Choroid plexus epithelial cell (primary cell): ENCODE results near the gene RAB31.

Experiments used
- DNase-seq: peaks from one replicate; pipeline ENCODE4 v3.0.0-alpha.2; 2010; ENCODE audit warnings: low read depth
- H3K4me3 ChIP-seq: 2 replicates; pipeline ENCODE4 v1.5.1; 2011; ENCODE audit warnings: low read depth, mild to moderate bottlenecking, control low read depth, low read length, moderate library complexity
- CTCF ChIP-seq: conservative IDR thresholded peaks from 2 replicates; pipeline ENCODE4 v1.5.1; 2011; ENCODE audit warnings: low read depth, mild to moderate bottlenecking, control low read depth, inconsistent platforms, low read length, moderate library complexity

The RAB31 gene

GRCh38 chr18:9809697-9810096 is 101.6 kb downstream of the RAB31 start:
- DNase-seq, result no peak
- H3K4me3 ChIP-seq, result no peak overlapping the region

GRCh38 chr18:9810299-9810698 is 102.2 kb downstream of the RAB31 start:
- peak; percentile 54 for DNase-seq
- TF ChIP-seq CTCF, result no peak
- no peak overlapping the region for H3K4me3 ChIP-seq

More at GRCh38 chr18:9809697-9810096, 101.6 kb downstream of the RAB31 start:
- TF ChIP-seq CTCF, result no peak

GRCh38 chr18:9810994-9811705 is 103.0 kb downstream of the RAB31 start:
- no peak for DNase-seq
- H3K4me3 ChIP-seq, result no peak overlapping the region
- no peak for TF ChIP-seq CTCF

- DNase-seq, result no peak
- no peak for TF ChIP-seq CTCF
- no peak overlapping the region for H3K4me3 ChIP-seq
These were observed 103.9 kb downstream of the RAB31 start for GRCh38 chr18:9811978-9812377.

- no peak overlapping the region for H3K4me3 ChIP-seq
- peak; percentile 86 for DNase-seq
- no peak for TF ChIP-seq CTCF
These were observed 106.3 kb downstream of the RAB31 start for GRCh38 chr18:9814431-9814830.

- no peak for DNase-seq
- H3K4me3 ChIP-seq, result no peak overlapping the region
- TF ChIP-seq CTCF, result no peak
These were observed 109.2 kb downstream of the RAB31 start for GRCh38 chr18:9817286-9817685.
